ENCODE data around the gene FOXO6.

GRCh38 chr1:41348394-41348793 lies 12.8 kb upstream of the FOXO6 start:
- no peak for TF ChIP-seq CTCF (IDR thresholded peaks at IDR 0.05; ENCODE audit: low read depth, low read length)
- no peak for TF ChIP-seq EZH2phosphoT487 (IDR thresholded peaks at IDR 0.05; ENCODE audit: low read depth)
